ENCODE results near the gene PRKN.

DNA sequence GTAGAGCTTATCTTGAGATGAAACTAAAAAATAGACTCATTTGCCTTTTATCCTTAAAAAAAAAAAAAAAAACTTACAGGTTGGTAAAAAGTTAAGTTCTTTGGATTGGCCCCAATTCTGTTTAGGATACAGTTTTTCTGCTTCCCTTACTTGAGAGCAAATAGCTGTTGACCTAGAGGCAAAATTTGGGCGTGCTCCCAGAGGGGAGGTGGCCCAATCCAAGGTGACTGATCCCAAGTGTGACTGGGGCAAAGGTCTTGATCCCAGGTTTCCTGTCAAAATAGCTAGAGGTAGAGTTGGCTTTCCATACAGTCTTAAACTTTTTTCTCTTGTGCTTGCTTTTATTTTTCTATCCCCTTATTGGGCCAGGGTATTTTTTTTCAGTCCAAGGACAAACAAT, 1089.9 kb downstream of the PRKN start:
- TF ChIP-seq, protein P1, sequence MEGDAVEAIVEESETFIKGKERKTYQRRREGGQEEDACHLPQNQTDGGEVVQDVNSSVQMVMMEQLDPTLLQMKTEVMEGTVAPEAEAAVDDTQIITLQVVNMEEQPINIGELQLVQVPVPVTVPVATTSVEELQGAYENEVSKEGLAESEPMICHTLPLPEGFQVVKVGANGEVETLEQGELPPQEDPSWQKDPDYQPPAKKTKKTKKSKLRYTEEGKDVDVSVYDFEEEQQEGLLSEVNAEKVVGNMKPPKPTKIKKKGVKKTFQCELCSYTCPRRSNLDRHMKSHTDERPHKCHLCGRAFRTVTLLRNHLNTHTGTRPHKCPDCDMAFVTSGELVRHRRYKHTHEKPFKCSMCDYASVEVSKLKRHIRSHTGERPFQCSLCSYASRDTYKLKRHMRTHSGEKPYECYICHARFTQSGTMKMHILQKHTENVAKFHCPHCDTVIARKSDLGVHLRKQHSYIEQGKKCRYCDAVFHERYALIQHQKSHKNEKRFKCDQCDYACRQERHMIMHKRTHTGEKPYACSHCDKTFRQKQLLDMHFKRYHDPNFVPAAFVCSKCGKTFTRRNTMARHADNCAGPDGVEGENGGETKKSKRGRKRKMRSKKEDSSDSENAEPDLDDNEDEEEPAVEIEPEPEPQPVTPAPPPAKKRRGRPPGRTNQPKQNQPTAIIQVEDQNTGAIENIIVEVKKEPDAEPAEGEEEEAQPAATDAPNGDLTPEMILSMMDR (IDR thresholded peaks at IDR 0.05; ENCODE audit: low read length), result no peak
- no peak for TF ChIP-seq EZH2phosphoT487 (IDR thresholded peaks at IDR 0.05; ENCODE audit: low read length)
